ENCODE data around the gene NR3C1. TPM values are rescaled to one million over a fixed set of nuclear protein-coding genes. Genes with fewer than 3 reads are reported as not detected.
A peak's percentile ranks its signal among the peaks of the same experiment; 100 is the strongest.

NR3C1 gene
- total and polyA plus RNA-seq, 2 of the 13 experiments (the other 11 are each of a cell fraction or from before 2014, with no cell fraction given), result 10.0 to 24.3 TPM

- TF ChIP-seq, protein P1, sequence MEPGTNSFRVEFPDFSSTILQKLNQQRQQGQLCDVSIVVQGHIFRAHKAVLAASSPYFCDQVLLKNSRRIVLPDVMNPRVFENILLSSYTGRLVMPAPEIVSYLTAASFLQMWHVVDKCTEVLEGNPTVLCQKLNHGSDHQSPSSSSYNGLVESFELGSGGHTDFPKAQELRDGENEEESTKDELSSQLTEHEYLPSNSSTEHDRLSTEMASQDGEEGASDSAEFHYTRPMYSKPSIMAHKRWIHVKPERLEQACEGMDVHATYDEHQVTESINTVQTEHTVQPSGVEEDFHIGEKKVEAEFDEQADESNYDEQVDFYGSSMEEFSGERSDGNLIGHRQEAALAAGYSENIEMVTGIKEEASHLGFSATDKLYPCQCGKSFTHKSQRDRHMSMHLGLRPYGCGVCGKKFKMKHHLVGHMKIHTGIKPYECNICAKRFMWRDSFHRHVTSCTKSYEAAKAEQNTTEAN (CRISPR knock-in tag; conservative IDR thresholded peaks at IDR 0.05), result no peak
- TF ChIP-seq ELF1 (CRISPR knock-in tag; IDR thresholded peaks at IDR 0.05), result no peak
- no peak for TF ChIP-seq RELA (CRISPR knock-in tag; IDR thresholded peaks at IDR 0.05)
- 0 out of 2 replicates have a peak, but pooled peaks have one; percentile 19 for TF ChIP-seq SALL1 (CRISPR knock-in tag; IDR thresholded peaks at IDR 0.05)
- TF ChIP-seq PPARG (CRISPR knock-in tag; conservative IDR thresholded peaks at IDR 0.05), result no peak
- no peak for TF ChIP-seq ZFP37 (CRISPR knock-in tag; IDR thresholded peaks at IDR 0.05; ENCODE audit: borderline replicate concordance)
- no peak for TF ChIP-seq RFX1 (IDR thresholded peaks at IDR 0.05)
- no peak for TF ChIP-seq ZC3H13 (CRISPR knock-in tag; IDR thresholded peaks at IDR 0.05)
- TF ChIP-seq GABPB1 (CRISPR knock-in tag; IDR thresholded peaks at IDR 0.05), result no peak
- no peak for TF ChIP-seq ZFP1 (CRISPR knock-in tag; IDR thresholded peaks at IDR 0.05)
- TF ChIP-seq ZMYM2 (CRISPR knock-in tag; IDR thresholded peaks at IDR 0.05), result no peak
- TF ChIP-seq, protein P2, sequence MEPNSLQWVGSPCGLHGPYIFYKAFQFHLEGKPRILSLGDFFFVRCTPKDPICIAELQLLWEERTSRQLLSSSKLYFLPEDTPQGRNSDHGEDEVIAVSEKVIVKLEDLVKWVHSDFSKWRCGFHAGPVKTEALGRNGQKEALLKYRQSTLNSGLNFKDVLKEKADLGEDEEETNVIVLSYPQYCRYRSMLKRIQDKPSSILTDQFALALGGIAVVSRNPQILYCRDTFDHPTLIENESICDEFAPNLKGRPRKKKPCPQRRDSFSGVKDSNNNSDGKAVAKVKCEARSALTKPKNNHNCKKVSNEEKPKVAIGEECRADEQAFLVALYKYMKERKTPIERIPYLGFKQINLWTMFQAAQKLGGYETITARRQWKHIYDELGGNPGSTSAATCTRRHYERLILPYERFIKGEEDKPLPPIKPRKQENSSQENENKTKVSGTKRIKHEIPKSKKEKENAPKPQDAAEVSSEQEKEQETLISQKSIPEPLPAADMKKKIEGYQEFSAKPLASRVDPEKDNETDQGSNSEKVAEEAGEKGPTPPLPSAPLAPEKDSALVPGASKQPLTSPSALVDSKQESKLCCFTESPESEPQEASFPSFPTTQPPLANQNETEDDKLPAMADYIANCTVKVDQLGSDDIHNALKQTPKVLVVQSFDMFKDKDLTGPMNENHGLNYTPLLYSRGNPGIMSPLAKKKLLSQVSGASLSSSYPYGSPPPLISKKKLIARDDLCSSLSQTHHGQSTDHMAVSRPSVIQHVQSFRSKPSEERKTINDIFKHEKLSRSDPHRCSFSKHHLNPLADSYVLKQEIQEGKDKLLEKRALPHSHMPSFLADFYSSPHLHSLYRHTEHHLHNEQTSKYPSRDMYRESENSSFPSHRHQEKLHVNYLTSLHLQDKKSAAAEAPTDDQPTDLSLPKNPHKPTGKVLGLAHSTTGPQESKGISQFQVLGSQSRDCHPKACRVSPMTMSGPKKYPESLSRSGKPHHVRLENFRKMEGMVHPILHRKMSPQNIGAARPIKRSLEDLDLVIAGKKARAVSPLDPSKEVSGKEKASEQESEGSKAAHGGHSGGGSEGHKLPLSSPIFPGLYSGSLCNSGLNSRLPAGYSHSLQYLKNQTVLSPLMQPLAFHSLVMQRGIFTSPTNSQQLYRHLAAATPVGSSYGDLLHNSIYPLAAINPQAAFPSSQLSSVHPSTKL (CRISPR knock-in tag; IDR thresholded peaks at IDR 0.05), result 0 out of 2 replicates have a peak, but pooled peaks have one; percentile 11
- TF ChIP-seq TRIM24 (CRISPR knock-in tag; IDR thresholded peaks at IDR 0.05), result no peak
- no peak for TF ChIP-seq ZNF839 (CRISPR knock-in tag; IDR thresholded peaks at IDR 0.05; ENCODE audit: borderline replicate concordance)
- TF ChIP-seq IRF2 (CRISPR knock-in tag; IDR thresholded peaks at IDR 0.05), result no peak
These were observed 163.5 kb downstream of the NR3C1 start (continued) for GRCh38 chr5:143239882-143240518.

Measured in HepG2 (cell line).